GM10266 (cell line): ENCODE data around the gene SEMA3B.
A peak's percentile ranks its signal among the peaks of the same experiment; 100 is the strongest.

Source experiments
- DNase-seq: peaks from one replicate; pipeline ENCODE4 v3.0.0; 2012; ENCODE audit errors: extremely low spot score
- TF ChIP-seq, protein P1 (sequence below): IDR thresholded peaks from 2 replicates; pipeline ENCODE4 v1.5.1; 2012; ENCODE audit warnings: mild to moderate bottlenecking, low read depth; ENCODE audit not compliant: control insufficient read depth, insufficient read depth; ENCODE audit errors: missing control alignments

The SEMA3B gene

GRCh38 chr3:50297896-50298725 is 29.2 kb downstream of the SEMA3B start:
- no peak for DNase-seq
- TF ChIP-seq, protein P1, sequence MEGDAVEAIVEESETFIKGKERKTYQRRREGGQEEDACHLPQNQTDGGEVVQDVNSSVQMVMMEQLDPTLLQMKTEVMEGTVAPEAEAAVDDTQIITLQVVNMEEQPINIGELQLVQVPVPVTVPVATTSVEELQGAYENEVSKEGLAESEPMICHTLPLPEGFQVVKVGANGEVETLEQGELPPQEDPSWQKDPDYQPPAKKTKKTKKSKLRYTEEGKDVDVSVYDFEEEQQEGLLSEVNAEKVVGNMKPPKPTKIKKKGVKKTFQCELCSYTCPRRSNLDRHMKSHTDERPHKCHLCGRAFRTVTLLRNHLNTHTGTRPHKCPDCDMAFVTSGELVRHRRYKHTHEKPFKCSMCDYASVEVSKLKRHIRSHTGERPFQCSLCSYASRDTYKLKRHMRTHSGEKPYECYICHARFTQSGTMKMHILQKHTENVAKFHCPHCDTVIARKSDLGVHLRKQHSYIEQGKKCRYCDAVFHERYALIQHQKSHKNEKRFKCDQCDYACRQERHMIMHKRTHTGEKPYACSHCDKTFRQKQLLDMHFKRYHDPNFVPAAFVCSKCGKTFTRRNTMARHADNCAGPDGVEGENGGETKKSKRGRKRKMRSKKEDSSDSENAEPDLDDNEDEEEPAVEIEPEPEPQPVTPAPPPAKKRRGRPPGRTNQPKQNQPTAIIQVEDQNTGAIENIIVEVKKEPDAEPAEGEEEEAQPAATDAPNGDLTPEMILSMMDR: no peak

DNA sequence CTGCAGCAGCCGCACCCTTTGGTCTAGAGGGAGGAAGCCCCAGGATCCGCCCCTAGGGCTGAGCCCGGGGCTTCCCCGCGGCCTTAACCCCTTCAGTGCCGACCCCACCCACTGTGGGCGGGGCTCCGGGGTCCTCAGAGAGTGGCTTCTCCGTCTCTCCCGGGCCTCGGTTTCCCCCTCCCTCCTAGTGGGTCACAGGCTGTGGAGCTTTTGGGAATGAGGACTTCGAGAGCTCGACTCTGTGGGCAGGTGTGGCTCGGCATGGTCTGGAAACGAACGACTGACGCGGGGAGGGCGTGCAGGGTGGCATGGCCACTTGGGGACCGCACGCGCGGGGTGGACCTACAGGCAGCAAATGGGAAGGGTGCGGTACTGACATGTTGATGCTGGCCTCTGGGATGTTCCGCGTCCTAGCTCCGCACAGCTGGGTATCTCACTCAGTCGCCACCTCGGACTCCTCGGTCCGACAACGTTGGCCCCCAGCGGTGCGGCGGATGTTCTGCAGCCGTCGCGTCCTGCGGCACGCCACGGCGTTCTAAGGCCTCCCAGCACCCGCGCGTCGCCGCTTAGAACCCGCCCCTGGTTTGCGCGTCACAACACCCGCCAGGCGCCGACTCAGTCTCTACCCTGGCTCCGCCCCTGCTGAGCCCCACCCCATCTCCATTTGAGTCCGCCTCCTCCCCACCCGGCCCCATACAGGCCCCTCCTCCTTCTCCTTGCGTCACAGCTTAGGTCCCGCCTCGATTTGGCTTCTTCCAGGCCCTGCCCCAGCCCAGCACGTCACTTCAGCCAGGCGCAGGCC is 30.1 kb downstream of the SEMA3B start, which contains the start of the genes HYAL3 and NAA80:
HYAL3 (minus strand) TSS at position 570 of the 802 bp plus-strand sequence. CDS start 3,803 bp downstream, outside the sequence.
NAA80 (minus strand) TSS at position 570 of the 802 bp plus-strand sequence. CDS start 1,942 bp downstream, outside the sequence.
- TF ChIP-seq, protein P1: peak; percentile 42
- peak; percentile 98 for DNase-seq

DNA sequence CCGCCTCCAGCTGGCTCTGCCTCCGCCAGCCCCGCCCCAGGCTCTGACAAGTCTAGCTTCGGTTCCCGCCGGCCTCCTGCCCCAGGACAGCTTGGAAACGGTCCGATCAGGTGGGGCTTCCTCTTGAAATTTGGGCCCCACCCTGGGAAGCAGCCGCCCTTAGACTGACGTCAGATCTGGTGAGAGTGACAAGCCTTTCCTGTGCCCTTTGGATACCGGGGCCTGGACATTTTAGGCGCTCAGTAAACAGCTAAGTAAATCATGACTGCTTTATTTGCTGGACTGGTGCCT is 30.6 kb downstream of the SEMA3B start:
- DNase-seq: no peak
- TF ChIP-seq, protein P1: no peak

DNA sequence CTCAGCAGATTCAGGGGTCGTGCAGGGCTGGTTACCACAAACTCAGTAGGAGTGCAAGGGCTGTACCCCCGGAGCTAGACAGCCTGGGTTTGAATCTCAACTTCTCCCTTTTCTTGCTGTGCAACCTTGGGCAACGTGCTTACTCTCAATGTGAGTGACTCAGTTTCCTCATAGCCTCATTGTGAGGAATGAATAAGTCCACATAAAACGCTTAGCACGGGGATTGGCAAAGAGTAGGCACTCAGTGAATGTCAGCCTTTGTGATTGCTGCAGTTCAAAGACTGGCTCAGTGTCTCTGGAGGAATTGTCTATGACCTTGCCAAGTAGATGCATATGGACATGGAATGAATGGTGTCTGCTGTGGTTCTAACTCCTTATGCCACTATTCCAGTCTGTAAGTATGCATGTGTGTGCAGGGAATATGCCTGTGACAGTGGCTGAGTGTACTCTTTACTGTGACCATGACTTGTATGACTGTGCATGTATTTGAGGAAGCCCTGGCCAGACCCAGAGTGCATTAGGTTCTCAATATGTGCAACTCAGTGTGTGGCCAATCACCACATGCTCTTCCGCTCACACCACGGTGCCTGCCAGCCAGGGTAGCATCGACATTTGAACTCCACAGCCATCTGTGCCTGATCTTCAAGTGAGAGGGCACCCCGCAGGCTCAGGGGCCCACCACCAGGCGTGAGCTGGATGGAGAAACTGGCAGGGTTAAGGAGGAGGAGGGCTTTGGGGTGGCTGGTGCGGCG is 31.2 kb downstream of the SEMA3B start:
- TF ChIP-seq, protein P1: no peak

DNA sequence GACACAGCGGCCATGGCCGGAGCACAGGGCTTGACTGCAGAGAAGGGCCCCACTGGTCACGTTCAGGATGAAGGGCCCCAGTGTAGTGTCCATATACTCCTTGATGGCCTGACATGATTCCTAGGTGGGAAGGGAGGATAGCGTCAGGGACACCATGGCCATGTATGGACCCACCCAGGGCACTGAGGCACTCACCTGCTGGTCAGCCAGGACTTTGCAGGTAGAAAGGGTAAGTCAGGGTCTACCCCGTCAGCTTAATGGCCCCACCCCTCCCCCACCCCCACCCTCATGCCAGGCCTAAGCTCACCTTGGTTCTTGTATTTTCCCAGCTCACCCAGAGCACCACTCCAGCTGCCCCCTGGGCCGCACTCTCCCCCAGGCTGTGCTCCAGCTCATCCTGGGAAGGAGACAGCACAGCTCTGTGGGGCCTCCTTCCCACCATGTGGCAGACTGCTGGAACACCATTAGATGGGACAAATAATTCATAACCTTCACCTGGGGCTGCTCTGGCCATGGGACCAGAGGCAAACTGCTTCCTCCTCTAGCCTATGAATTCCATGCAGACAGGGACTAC is 31.8 kb downstream of the SEMA3B start:
- DNase-seq: no peak
- TF ChIP-seq, protein P1: no peak

More for the DNA sequence above, 31.2 kb downstream of the SEMA3B start:
- no peak for DNase-seq

- TF ChIP-seq, protein P1: no peak
- DNase-seq: no peak
These were observed 33.4 kb downstream of the SEMA3B start for GRCh38 chr3:50302095-50303012.
